Muscle of back (tissue), 11 donors: ENCODE results near the gene TRAF3. TPM values are rescaled to one million over a fixed set of nuclear protein-coding genes. Genes with fewer than 3 reads are reported as not detected.
"Not testable (repeated sequence)": the region's sequence is repeated elsewhere in the genome, so short reads cannot be mapped to it uniquely, and the experiment has no call there.

Experiments used
- DNase-seq, 3 donors: peaks; one replicate each; pipeline versions ENCODE4 v3.0.0 to v3.0.0-alpha.2; 2013
- polyA plus RNA-seq, 10 donors: library from polyadenylated mRNA; unstranded; fragments of 120-200 nt; gene quantifications; one replicate each; pipeline ENCODE4 v1.2.1, GENCODE V29; 2013; ENCODE audit not compliant: insufficient read length in 10 of 10

The TRAF3 gene
- polyA plus RNA-seq, 10 donors = 10.9 to 18.9 (median 12.5) TPM

DNA sequence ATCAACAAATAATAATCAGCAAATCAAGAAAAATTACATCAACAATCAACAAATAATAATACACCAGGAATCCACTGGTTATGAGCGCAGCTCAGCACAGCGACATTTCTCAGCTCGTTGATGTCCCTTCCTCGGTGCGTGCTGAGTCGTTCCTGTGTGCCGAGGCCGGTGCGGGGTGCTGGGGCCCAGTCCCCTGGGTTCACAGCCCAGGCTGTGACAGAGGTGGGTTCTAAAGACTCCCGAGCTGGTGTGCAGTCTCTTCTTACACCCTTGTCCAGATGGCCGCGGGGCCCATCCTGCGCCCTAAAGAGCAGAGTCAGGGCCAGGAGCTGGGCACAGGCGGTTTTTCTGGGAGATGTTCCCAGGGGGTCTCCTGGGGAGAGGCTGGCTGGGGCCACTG, 26.9 kb upstream of the TRAF3 start:
- DNase-seq = no peak

DNA sequence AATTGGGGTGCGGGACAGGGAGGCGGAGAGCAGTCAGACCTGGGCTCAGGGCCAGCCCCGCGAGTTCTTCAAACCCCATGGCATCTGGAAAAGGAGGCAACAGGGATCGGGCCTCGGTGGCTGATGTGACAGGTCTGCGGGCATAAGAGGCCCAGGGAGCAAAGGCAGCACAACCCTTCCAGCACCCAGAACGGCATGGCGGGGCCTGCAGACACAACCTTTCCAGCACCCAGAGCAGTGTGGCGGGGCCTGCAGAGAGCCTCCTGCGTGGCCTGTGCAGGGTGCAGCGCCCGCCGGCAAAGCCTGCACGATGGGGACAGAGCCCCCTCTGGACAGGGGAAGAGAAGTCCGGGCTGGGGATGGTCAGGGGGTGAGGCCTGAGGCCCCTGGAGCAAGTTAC, 26.2 kb upstream of the TRAF3 start:
- DNase-seq = no peak

- no peak for DNase-seq
Measured at GRCh38 chr14:102752239-102752847, 24.9 kb upstream of the TRAF3 start.

DNA sequence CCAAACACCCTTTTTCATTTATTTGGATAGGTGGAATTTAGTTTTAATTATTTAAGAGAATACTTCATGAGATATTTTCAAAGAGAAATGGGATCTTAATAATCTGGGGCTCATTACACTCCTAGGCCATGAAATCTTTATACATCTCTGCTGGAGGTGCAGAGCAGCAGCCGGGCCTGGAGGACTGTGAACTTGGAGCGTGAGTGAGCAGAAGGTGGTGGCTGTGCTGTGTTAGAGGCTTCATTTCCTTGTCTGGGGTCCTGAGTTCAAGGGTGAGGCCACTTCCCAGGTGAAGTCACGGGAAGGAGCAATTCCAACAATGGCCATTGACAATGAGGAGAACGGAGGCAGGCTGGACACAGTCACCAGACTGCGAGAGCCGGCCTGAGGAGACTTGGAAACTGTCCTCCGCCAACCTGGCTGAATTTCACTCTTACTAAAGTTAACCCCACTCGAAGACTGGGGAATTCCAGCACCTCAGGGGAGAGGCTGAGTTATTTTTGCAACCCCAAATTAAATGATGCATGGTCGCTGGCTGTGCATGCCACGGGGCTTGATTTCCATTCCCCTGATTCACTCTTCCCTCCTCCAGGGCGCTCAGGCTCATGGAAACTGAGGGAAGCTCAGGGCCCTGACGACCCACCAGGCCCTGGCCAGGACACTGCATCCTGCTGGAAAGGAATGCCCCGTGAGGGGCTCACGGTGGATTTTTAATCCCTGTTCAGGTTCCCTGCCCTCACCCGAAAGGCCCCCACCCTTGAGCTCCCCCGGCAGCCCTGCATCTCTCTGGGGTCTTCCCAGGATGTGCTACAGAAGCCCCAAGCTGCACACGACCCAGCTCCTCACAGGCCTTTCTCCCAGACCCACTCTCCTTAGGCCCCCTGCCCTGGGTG, 22.6 kb upstream of the TRAF3 start:
- no peak for DNase-seq

DNA sequence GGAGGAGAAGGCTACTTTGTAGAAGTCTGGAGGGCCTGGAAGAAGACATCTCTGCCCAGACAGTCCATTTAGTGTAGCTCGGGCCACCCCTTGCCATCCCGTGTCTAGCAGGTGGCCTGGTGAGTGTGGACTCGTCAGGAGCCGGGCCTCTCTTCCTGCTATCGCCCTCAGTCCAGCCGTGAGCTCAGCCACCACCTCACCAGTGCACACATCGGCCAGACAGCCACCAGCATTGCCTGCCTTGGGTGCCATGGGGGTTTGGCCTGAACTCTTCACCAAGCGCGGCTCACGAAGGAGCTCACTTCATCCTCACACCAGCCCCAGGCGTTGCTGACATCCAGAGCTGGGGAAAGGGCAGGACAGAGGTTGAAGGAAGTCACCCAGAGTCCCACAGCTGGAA, 19.6 kb upstream of the TRAF3 start:
- no peak for DNase-seq

- DNase-seq = no peak
Measured at GRCh38 chr14:102758087-102758486, 19.2 kb upstream of the TRAF3 start.

GRCh38 chr14:102759456-102760187, 17.6 kb upstream of the TRAF3 start:
- DNase-seq = peak in 2 of 3 donors; percentile 38 to 64

GRCh38 chr14:102760496-102761193, 16.6 kb upstream of the TRAF3 start:
- peak in 2 of 3 donors; percentile 17 to 66 for DNase-seq

GRCh38 chr14:102761206-102761605, 16.0 kb upstream of the TRAF3 start:
- DNase-seq = no peak

- DNase-seq = no peak
Measured at GRCh38 chr14:102764220-102764671, 13.0 kb upstream of the TRAF3 start.

DNA sequence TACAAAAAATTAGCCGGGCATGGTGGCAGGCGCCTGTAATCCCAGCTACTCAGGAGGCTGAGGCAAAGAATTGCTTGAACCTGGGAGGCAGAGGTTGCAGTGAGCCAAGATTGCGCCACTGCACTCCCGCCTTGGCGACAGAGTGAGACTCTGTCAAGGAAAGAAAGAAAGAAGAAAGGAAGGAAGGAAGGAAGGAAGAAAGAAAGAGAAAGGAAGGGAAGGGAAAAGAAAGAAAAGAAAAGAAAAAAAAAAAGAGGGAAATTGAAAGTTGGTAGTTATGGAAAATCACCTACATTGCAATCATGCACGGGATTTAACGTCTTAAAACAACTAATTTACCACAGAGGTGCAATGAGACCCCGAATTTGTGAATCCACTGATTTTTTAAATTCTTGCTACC, 11.5 kb upstream of the TRAF3 start:
- not testable (repeated sequence) for DNase-seq

DNA sequence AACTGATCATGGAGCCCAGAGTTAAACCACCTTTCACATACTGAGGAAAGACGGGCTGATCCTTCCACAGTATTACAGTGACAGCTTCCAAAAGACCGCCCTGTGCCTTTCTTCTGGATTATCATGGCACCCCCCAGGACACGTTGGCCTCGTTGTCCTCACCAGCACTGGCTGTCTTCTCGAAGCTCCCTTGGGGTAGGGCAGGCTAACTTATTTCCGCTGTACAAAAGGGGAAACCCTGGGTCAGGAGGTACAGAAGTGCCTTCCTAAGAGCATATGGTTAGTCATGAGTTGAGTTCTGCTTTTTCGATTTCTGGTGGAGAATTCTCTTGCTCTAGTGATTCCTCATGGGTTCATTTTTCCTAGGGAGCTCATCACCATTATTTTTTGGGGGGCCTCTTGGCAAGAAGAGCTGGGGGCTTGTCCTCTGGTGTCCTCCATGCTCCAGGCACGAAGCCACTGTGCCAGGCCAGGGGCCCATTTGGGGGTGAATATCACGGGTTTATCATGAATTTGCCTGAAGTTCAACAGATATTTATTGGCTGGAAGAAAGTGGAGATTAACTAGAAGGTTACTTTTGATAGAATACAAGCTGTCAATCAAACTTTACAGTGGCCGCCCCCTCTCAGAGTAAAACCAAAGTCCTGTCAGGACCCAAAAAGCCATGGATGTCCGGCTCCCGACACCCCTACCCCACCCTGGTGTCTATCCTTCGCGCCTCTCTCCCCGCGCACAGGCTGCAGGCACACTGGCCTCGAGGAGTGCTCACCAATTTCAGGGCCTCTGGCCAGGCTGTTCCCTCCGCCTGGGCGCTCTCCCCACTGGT, 8.8 kb upstream of the TRAF3 start:
- DNase-seq = peak in 1 of 3 donors; percentile 33

GRCh38 chr14:102769049-102769327, 8.3 kb upstream of the TRAF3 start:
- DNase-seq = no peak

GRCh38 chr14:102770147-102771123, 6.8 kb upstream of the TRAF3 start:
- DNase-seq = no peak

DNA sequence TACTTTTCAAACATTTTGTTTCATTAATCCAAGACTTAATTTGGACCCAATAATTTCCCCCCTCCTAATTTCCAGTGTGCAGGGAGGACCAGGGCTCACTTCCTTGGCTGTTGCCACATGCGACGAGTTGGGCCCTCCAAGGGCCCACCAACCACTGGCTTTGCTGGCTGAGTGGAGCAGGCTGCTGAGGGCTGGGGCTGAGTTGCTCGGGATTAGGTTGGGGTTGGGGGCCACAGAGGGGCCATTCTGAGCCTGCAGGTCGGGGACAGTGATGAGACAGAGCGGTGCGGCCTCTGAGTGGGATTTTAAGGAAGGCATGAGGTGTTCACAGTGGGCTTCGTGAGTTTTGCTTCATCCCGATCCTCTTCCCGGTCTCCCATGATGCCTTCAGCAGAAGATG, 6.1 kb upstream of the TRAF3 start:
- DNase-seq = no peak

DNA sequence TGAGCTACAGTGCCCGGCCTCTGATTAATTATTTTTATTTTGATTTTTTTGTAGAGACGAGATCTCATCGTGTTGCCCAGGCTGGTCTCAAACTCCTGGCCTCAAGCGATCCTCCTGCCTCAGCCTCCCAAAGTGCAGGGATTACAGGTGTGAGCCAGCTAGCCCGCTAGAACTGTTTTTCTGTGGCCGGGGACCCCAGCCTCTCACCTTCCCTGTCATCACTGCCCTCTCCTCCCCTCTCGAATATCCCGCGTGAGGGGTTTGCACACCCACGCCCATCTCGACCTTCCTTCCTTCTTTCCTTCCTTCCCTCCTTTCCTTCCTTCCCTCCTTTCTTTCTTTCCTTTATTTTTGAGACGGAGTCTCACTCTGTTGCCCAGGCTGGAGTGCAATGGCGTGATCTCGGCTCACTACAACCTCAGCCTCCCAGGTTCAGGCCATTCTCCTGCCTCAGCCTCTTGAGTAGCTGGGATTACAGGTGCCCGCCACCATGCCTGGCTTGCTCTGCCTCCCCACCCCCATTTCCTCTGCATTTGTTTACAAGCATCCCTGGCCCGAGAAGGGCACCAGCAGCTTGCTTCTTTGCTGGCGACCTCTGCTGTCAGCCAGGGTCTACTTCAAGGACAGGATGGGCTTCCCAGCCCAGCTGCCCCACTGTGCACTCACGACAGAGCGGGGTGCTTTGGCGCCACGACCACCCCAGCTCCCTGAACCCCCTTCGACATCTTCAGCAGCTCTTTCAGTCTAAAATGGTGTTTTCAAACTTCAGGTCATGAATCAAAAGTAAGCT, 4.3 kb upstream of the TRAF3 start:
- no peak for DNase-seq

- DNase-seq = peak; percentile 58 to 90 (median 80)
Measured at GRCh38 chr14:102774391-102775153, 2.7 kb upstream of the TRAF3 start.
